Measurements from ENCODE around the gene CCNI2.

The CCNI2 gene

GRCh38 chr5:132750471-132751230, 3.4 kb downstream of the CCNI2 start:
- no peak for DNase-seq (ENCODE audit: low spot score)

GRCh38 chr5:132751444-132751843, 4.2 kb downstream of the CCNI2 start:
- no peak for DNase-seq (ENCODE audit: low spot score)

- DNase-seq (ENCODE audit: low spot score) = peak; percentile 3
Observed at GRCh38 chr5:132751971-132752580, 4.8 kb downstream of the CCNI2 start.

- no peak for DNase-seq (ENCODE audit: low spot score)
Observed at GRCh38 chr5:132752581-132753125, 5.4 kb downstream of the CCNI2 start.

- DNase-seq (ENCODE audit: low spot score) = peak; percentile 61
Observed at GRCh38 chr5:132753135-132753987, 6.1 kb downstream of the CCNI2 start.

GRCh38 chr5:132754111-132754510, 6.9 kb downstream of the CCNI2 start:
- peak; percentile 2 for DNase-seq (ENCODE audit: low spot score)

- peak; percentile 29 for DNase-seq (ENCODE audit: low spot score)
Observed at GRCh38 chr5:132754947-132755346, 7.7 kb downstream of the CCNI2 start.

GRCh38 chr5:132756542-132756941, 9.3 kb downstream of the CCNI2 start:
- peak; percentile 3 for DNase-seq (ENCODE audit: low spot score)

- DNase-seq (ENCODE audit: low spot score) = peak; percentile 1
Observed at GRCh38 chr5:132758451-132758850, 11.2 kb downstream of the CCNI2 start.

GRCh38 chr5:132759114-132760048, 12.2 kb downstream of the CCNI2 start:
- DNase-seq (ENCODE audit: low spot score) = peak; percentile 8

GRCh38 chr5:132760049-132760420, 12.8 kb downstream of the CCNI2 start:
- DNase-seq (ENCODE audit: low spot score) = peak; percentile 7

- peak; percentile 8 for DNase-seq (ENCODE audit: low spot score)
Observed at GRCh38 chr5:132760601-132761317, 13.5 kb downstream of the CCNI2 start.

GRCh38 chr5:132761321-132762240, 14.4 kb downstream of the CCNI2 start:
- peak; percentile 12 for DNase-seq (ENCODE audit: low spot score)

GRCh38 chr5:132762246-132763000, 15.2 kb downstream of the CCNI2 start:
- DNase-seq (ENCODE audit: low spot score) = peak; percentile 7

- DNase-seq (ENCODE audit: low spot score) = peak; percentile 4
Observed at GRCh38 chr5:132763181-132764036, 16.2 kb downstream of the CCNI2 start.

GRCh38 chr5:132764051-132764450, 16.8 kb downstream of the CCNI2 start:
- no peak for DNase-seq (ENCODE audit: low spot score)

- no peak for DNase-seq (ENCODE audit: low spot score)
Observed at GRCh38 chr5:132764671-132765238, 17.5 kb downstream of the CCNI2 start.

All from D341Med (cell line).